Trophoblast cell (in vitro differentiated cells and primary cell): ENCODE data around the gene FAM135A. TPM values are rescaled to one million over a fixed set of nuclear protein-coding genes. Genes with fewer than 3 reads are reported as not detected.
A peak's percentile ranks its signal among the peaks of the same experiment; 100 is the strongest.

Experiments used
- DNase-seq, 2 donors: peaks; one replicate each; pipeline ENCODE4 v3.0.0-alpha.2; 2016
- H2AFZ ChIP-seq: 2 replicates; pipeline ENCODE4 v1.6.1; 2013; ENCODE audit warnings: low read length, moderate library complexity, mild to moderate bottlenecking; ENCODE audit not compliant: insufficient read depth, poor library complexity
- H2AK5ac ChIP-seq: 2 replicates; pipeline ENCODE4 v1.6.1; 2013; ENCODE audit warnings: mild to moderate bottlenecking, low read length
- H2BK120ac ChIP-seq: 2 replicates; pipeline ENCODE4 v1.6.1; 2013; ENCODE audit warnings: low read length, mild to moderate bottlenecking, moderate library complexity; ENCODE audit not compliant: insufficient read depth, poor library complexity
- H2BK12ac ChIP-seq: 2 replicates; pipeline ENCODE4 v1.6.1; 2013; ENCODE audit warnings: mild to moderate bottlenecking, low read length, moderate library complexity
- H2BK5ac ChIP-seq: 2 replicates; pipeline ENCODE4 v1.6.1; 2013; ENCODE audit warnings: low read length, low read depth, moderate library complexity, mild to moderate bottlenecking; ENCODE audit not compliant: poor library complexity
- H3K14ac ChIP-seq: 2 replicates; pipeline ENCODE4 v1.6.1; 2013; ENCODE audit warnings: mild to moderate bottlenecking, low read length
- H3K18ac ChIP-seq: 2 replicates; pipeline ENCODE4 v1.6.1; 2013; ENCODE audit warnings: mild to moderate bottlenecking, low read length
- H3K23ac ChIP-seq: 2 replicates; pipeline ENCODE4 v1.6.1; 2013; ENCODE audit warnings: low read length
- H3K27ac ChIP-seq: 2 replicates; pipeline ENCODE4 v1.5.1; 2013; ENCODE audit warnings: low read depth, mild to moderate bottlenecking, inconsistent platforms, low read length, moderate library complexity
- H3K27me3 ChIP-seq: 2 replicates; pipeline ENCODE4 v1.6.1; 2013; ENCODE audit warnings: inconsistent platforms, mild to moderate bottlenecking, low read length, moderate library complexity; ENCODE audit not compliant: insufficient read depth
- H3K36me3 ChIP-seq, 2 experiments: 1 replicate in 1 of 2; 2 replicates in 1 of 2; pipeline ENCODE4 v1.6.1; 2013; ENCODE audit warnings: low read length in 2 of 2, mild to moderate bottlenecking in 2 of 2, moderate library complexity in 1 of 2; ENCODE audit not compliant: insufficient read depth in 2 of 2, control insufficient read depth in 1 of 2
- H3K4ac ChIP-seq: 2 replicates; pipeline ENCODE4 v1.6.1; 2013; ENCODE audit warnings: low read depth, mild to moderate bottlenecking, low read length, moderate library complexity
- H3K4me1 ChIP-seq, 2 experiments: 1 replicate in 1 of 2; 2 replicates in 1 of 2; pipeline ENCODE4 v1.6.1; 2013; ENCODE audit warnings: low read length in 2 of 2, mild to moderate bottlenecking in 2 of 2, moderate library complexity in 1 of 2; ENCODE audit not compliant: insufficient read depth in 2 of 2, control insufficient read depth in 1 of 2
- H3K4me2 ChIP-seq: 2 replicates; pipeline ENCODE4 v1.6.1; 2013; ENCODE audit warnings: inconsistent platforms, mild to moderate bottlenecking, low read length, moderate library complexity
- H3K4me3 ChIP-seq: 2 replicates; pipeline ENCODE4 v1.5.1; 2013; ENCODE audit warnings: mild to moderate bottlenecking, low read depth, low read length, inconsistent platforms
- H3K79me1 ChIP-seq: one replicate; pipeline ENCODE4 v1.6.1; 2013; ENCODE audit warnings: low read length
- H3K79me2 ChIP-seq: 2 replicates; pipeline ENCODE4 v1.6.1; 2013; ENCODE audit warnings: low read length, mild to moderate bottlenecking; ENCODE audit not compliant: control insufficient read depth, insufficient read depth, poor library complexity
- H3K9ac ChIP-seq: 2 replicates; pipeline ENCODE4 v1.6.1; 2013; ENCODE audit warnings: mild to moderate bottlenecking, low read length
- H3K9me3 ChIP-seq: 2 replicates; pipeline ENCODE4 v1.6.1; 2013; ENCODE audit warnings: low read depth, mild to moderate bottlenecking, control low read depth, inconsistent platforms, low read length; ENCODE audit not compliant: insufficient read depth
- H4K12ac ChIP-seq: 2 replicates; pipeline ENCODE4 v1.6.1; 2013; ENCODE audit warnings: low read depth, mild to moderate bottlenecking, low read length, moderate library complexity
- H4K8ac ChIP-seq: 2 replicates; pipeline ENCODE4 v1.6.1; 2013; ENCODE audit warnings: low read depth, mild to moderate bottlenecking, low read length, moderate library complexity
- H4K91ac ChIP-seq: one replicate; pipeline ENCODE4 v1.6.1; 2013; ENCODE audit warnings: low read depth, mild to moderate bottlenecking, low read length, moderate library complexity
- WGBS: extraction: QIAGEN DNeasy Blood & Tissue Kit; methylation state at CpG from one replicate; pipeline ENCODE4 v1.1.7; 2013; ENCODE audit warnings: missing lambda C conversion rate; ENCODE audit not compliant: insufficient read length, insufficient coverage; ENCODE audit errors: extremely low coverage; 5-methylcytosine and 5-hydroxymethylcytosine counted together
- polyA plus RNA-seq: library from polyadenylated mRNA; stranded (reverse); fragments of 200-250 nt; gene quantifications from 2 replicates; pipeline ENCODE4 v1.2.3, GENCODE V29; 2013

Gene FAM135A
- polyA plus RNA-seq = 24.8 and 24.9 TPM in 2 replicates

DNA sequence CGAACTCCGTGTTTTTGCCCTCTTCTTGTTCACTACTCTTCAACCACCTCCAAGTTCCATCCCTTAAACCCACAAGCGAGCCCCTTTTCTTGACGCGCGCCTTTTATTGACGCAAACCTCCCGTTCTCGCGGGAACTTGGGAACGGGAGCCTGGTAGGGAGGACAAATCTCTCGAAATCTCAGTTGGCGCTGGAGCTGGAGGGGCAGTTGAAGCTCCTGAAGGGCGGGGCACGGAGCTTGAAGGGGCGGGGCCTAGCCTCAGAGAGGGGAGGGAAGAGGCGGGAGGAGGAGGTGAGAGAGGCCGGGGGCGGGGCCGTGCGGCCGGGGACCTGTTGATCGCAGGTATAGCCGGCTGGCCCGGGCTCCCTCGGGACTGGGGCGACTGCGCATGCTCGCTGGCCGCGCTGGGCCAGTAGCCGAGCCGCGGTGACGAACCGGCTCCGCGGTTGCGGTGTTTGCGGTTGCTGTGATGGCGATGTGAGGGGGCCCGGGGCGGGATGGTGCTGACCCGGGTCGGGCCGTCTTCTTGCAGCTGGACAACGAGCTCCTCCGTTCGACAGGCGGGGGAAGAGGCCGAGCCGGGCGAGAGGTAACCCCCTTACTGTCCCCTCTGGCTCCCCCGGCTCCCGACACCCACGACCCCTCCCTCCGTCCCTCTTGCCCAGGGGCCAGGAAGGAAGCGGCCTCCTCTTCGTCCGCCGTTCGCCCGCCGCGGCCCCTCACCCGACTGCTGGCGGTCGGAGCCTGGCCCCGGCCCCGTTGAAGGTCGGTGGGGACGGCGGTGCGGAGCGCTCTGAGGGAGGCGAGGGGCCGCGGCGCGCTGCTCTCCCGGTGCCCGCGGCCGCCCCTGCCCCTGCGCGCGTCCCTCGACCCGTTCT, at the start of gene FAM135A:
FAM135A (plus strand) TSS at position 395 of the 878 bp plus-strand sequence. CDS start 14,835 bp downstream, outside the sequence.
- no peak within 1 kb of the TSS for H2AK5ac ChIP-seq
- H3K79me1 ChIP-seq = peaks cover 10% of the 10 kb centered on the region
- H2BK5ac ChIP-seq = peak within 1 kb of the TSS; percentile 13
- H3K9me3 ChIP-seq = no peaks in the 10 kb centered on the region
- H4K12ac ChIP-seq = peak within 1 kb of the TSS; percentile 91
- H3K79me2 ChIP-seq = peaks cover 6% of the 10 kb centered on the region
- peak within 1 kb of the TSS; percentile 76 for H4K91ac ChIP-seq
- peak within 1 kb of the TSS; percentile 90 for H4K8ac ChIP-seq
- no peak within 1 kb of the TSS for H3K23ac ChIP-seq
- H3K4me3 ChIP-seq = peak within 1 kb of the TSS; percentile 81
- H3K36me3 ChIP-seq = no peaks in the 10 kb centered on the region
- peak within 1 kb of the TSS; percentile 86 for H3K9ac ChIP-seq
- peak within 1 kb of the TSS; percentile 90 for H3K4me2 ChIP-seq
- H2BK12ac ChIP-seq = peak within 1 kb of the TSS; percentile 28
- H3K4ac ChIP-seq = peak within 1 kb of the TSS; percentile 11
- H3K27ac ChIP-seq = no peak within 1 kb of the TSS
- H3K4me1 ChIP-seq = no peaks in the 10 kb centered on the region
- DNase-seq = peak; percentile 99
- peak within 1 kb of the TSS; percentile 87 for H3K18ac ChIP-seq
- H2BK120ac ChIP-seq = peak within 1 kb of the TSS; percentile 35
- H3K27me3 ChIP-seq = no peaks in the 10 kb centered on the region
- H2AFZ ChIP-seq = peak within 1 kb of the TSS; percentile 87
- no CpG with 5 or more reads among the region's 89 CpGs for WGBS
- peak within 1 kb of the TSS; percentile 85 for H3K14ac ChIP-seq

DNA sequence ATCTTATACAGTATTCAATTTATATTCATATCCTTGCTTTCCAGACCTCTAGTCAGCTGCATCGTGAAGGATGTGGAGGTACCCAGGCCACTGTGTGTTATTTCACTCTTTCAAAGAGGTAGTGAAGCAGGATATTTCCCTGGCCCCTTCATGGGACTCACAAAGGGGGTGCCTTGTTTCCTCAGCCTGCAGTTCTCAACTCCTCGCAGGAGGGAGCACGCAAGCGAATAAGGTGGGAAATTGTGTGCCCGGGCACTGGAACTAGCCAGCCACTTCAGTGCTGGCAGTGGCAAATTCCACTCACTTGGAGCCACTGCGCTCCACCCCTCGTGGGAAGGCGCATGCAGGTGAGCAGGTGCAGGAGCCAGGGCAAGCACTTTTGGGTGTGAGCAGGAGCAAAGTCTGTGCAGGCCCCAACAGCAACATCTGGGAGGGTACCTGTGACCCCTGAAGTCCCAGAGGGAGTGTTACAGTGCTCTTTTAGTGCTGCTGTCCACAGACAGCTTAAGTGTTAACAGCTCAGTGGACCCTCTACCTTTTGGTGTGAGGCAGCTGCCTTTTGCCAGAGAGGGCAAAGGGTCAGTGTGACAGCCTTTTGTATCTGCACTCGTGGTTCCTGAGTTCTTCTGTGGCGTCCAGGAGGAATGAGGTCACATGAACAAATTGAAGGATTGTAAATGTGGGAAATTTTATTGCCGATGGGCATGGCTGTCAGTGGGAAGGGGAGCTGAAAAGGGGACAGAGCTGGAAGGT, 49.4 kb upstream of the FAM135A start:
- H3K14ac ChIP-seq = no peak overlapping the region
- no peak overlapping the region for H2BK5ac ChIP-seq
- H4K8ac ChIP-seq = no peak overlapping the region
- H4K91ac ChIP-seq = no peak overlapping the region
- H3K23ac ChIP-seq = no peak overlapping the region
- H2AK5ac ChIP-seq = no peak overlapping the region
- no peak overlapping the region for H3K4ac ChIP-seq
- no peaks in the 10 kb centered on the region for H3K4me1 ChIP-seq
- no peaks in the 10 kb centered on the region for H3K79me2 ChIP-seq
- no peak overlapping the region for H3K27ac ChIP-seq
- H3K27me3 ChIP-seq = peaks cover 8% of the 10 kb centered on the region
- H3K79me1 ChIP-seq = no peaks in the 10 kb centered on the region
- no peak overlapping the region for H4K12ac ChIP-seq
- H2AFZ ChIP-seq = no peak overlapping the region
- no peak for DNase-seq
- H3K18ac ChIP-seq = no peak overlapping the region
- H3K9ac ChIP-seq = no peak overlapping the region
- no peaks in the 10 kb centered on the region for H3K9me3 ChIP-seq
- no peak overlapping the region for H2BK120ac ChIP-seq
- no peak overlapping the region for H2BK12ac ChIP-seq
- no peak overlapping the region for H3K4me2 ChIP-seq
- no peaks in the 10 kb centered on the region for H3K36me3 ChIP-seq
- H3K4me3 ChIP-seq = no peak overlapping the region
- WGBS = no CpG with 5 or more reads among the region's 11 CpGs

GRCh38 chr6:70369332-70369950, 43.9 kb upstream of the FAM135A start:
- H3K9me3 ChIP-seq = no peaks in the 10 kb centered on the region

DNA sequence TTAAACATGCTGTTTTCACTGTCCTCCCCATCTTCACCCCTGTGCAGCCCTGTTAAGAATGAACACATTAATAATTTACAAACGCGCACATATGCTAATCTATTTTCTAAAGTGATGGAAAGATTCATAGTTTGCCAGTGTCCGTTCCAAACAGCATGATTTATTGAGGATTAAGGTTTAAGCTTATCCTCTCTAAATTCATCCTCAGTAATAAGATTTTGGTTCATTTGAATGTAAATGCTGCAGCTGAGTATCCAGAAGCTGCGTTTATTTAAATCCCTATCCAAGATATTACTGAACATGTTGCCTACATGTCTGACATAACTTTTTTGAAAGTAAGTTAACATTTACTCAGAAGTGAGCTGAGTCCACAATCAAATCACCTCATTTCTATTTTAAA, 42.8 kb upstream of the FAM135A start:
- Histone ChIP-seq H4K8ac (no peak overlapping the region), H3K27ac (no peak overlapping the region), H2AFZ (no peak overlapping the region), H3K79me1 (no peaks in the 10 kb centered on the region), H3K27me3 (peaks cover 3% of the 10 kb centered on the region), H2BK12ac (no peak overlapping the region), H3K4me3 (no peak overlapping the region), H2BK120ac (no peak overlapping the region), H4K12ac (no peak overlapping the region), H3K9me3 (no peaks in the 10 kb centered on the region), H2AK5ac (no peak overlapping the region), H3K4me2 (no peak overlapping the region), H3K14ac (no peak overlapping the region), H3K4ac (no peak overlapping the region), H4K91ac (no peak overlapping the region), H3K9ac (no peak overlapping the region), H3K23ac (no peak overlapping the region), H3K4me1 (no peaks in the 10 kb centered on the region), H3K79me2 (no peaks in the 10 kb centered on the region), H3K18ac (no peak overlapping the region), H2BK5ac (no peak overlapping the region), H3K36me3 (no peaks in the 10 kb centered on the region)
- DNase-seq = no peak
- WGBS = no CpG with 5 or more reads among the region's 4 CpGs

More at GRCh38 chr6:70369332-70369950, 43.9 kb upstream of the FAM135A start:
- no peak overlapping the region for H2AFZ ChIP-seq
- H3K4me2 ChIP-seq = no peak overlapping the region
- H4K12ac ChIP-seq = no peak overlapping the region
- no peaks in the 10 kb centered on the region for H3K4me1 ChIP-seq
- H2AK5ac ChIP-seq = no peak overlapping the region
- H3K23ac ChIP-seq = no peak overlapping the region
- peaks cover 5% of the 10 kb centered on the region for H3K27me3 ChIP-seq
- no peak overlapping the region for H3K18ac ChIP-seq
- peak; percentile 76 to 87 for DNase-seq
- no peak overlapping the region for H3K14ac ChIP-seq
- no peak overlapping the region for H2BK120ac ChIP-seq
- H3K79me2 ChIP-seq = no peaks in the 10 kb centered on the region
- no peak overlapping the region for H4K8ac ChIP-seq
- no peak overlapping the region for H4K91ac ChIP-seq
- H3K79me1 ChIP-seq = no peaks in the 10 kb centered on the region
- no peak overlapping the region for H3K4ac ChIP-seq
- no peak overlapping the region for H2BK5ac ChIP-seq
- H3K36me3 ChIP-seq = no peaks in the 10 kb centered on the region
- whole genome bisulfite sequencing = no CpG with 5 or more reads among the region's 5 CpGs
- no peak overlapping the region for H3K27ac ChIP-seq
- no peak overlapping the region for H2BK12ac ChIP-seq
- H3K9ac ChIP-seq = no peak overlapping the region
- no peak overlapping the region for H3K4me3 ChIP-seq
